Heart right ventricle (tissue), 16 donors: ENCODE results near the gene RNPEPL1. TPM values are rescaled to one million over a fixed set of nuclear protein-coding genes. Genes with fewer than 3 reads are reported as not detected.

Source experiments
- ATAC-seq, 8 donors: fragments of 200-7000 bp; cut with Tn5 transposase; one replicate each; pipeline ENCODE4 v1.9.1; 2020; ENCODE audit warnings: mild to moderate bottlenecking in 8 of 8, moderate library complexity in 8 of 8, moderate number of reproducible peaks in 1 of 8
- DNase-seq, 2 donors: peaks; one replicate each; pipeline ENCODE4 v3.0.0-alpha.2; 2020
- H3K27ac ChIP-seq, 10 donors: fragments of 200-600 bp; sonication (generic) in 2 of 10; one replicate each; pipeline versions ENCODE4 v1.5.0 to v1.8.0; 2020 to 2022; ENCODE audit warnings: mild to moderate bottlenecking in 3 of 10
- H3K27me3 ChIP-seq, 7 donors: fragments of 200-600 bp; one replicate each; pipeline ENCODE4 v1.8.0; 2021 to 2022; ENCODE audit warnings: mild to moderate bottlenecking in 2 of 7
- H3K36me3 ChIP-seq, 9 donors: fragments of 200-600 bp; sonication (generic) in 1 of 9; one replicate each; pipeline versions ENCODE4 v1.5.0 to v1.8.0; 2020 to 2022; ENCODE audit warnings: mild to moderate bottlenecking in 2 of 9
- H3K4me1 ChIP-seq, 9 donors: fragments of 200-600 bp; sonication (generic) in 1 of 9; one replicate each; pipeline versions ENCODE4 v1.5.0 to v1.8.0; 2020 to 2022; ENCODE audit warnings: mild to moderate bottlenecking in 4 of 9
- H3K4me3 ChIP-seq, 10 donors: fragments of 200-600 bp; sonication (generic) in 2 of 10; one replicate each; pipeline versions ENCODE4 v1.5.0 to v1.8.0; 2020 to 2022; ENCODE audit warnings: mild to moderate bottlenecking in 7 of 10, moderate library complexity in 2 of 10
- H3K9me3 ChIP-seq, 11 donors: fragments of 200-600 bp in 10 of 11; sonication (generic) in 2 of 11; one replicate each; pipeline versions ENCODE4 v1.5.0 to v1.8.0; 2013 to 2022; ENCODE audit warnings: mild to moderate bottlenecking in 2 of 11, control low read depth in 1 of 11, moderate library complexity in 1 of 11
- WGBS, 2 donors: extraction: QIAGEN DNeasy Blood & Tissue Kit; methylation state at CpG; one replicate each; pipeline ENCODE4 v1.1.7; 2013; ENCODE audit warnings: inconsistent platforms in 1 of 2; 5-methylcytosine and 5-hydroxymethylcytosine counted together
- intact Hi-C, 10 donors: fragments of 100-400 bp; cut with DNase I; formaldehyde crosslinking; loops; one replicate each; pipeline versions ENCODE4 v1.11.1 to v1.14.2; 2022
- polyA plus RNA-seq, 2 donors: library from polyadenylated mRNA; stranded (reverse); fragments of 200-250 nt; gene quantifications; one replicate each; pipeline ENCODE4 v1.2.3, GENCODE V29; 2013
- total RNA-seq, 10 donors: library from RNA; stranded (reverse); fragmentation: NEBNext Ultra II Directional in 3 of 10; extraction: Animal tissue kit (Norgen Biotek cat#: 25700) in 3 of 10; gene quantifications; one replicate each; pipeline versions ENCODE4 v1.2.1 to v1.2.4, GENCODE V29; 2021 to 2023
- TF ChIP-seq, protein P1 (sequence below), 9 donors: fragments of 200-600 bp; sonication (generic) in 2 of 9; IDR thresholded peaks; one replicate each; pipeline versions ENCODE4 v1.5.0 to v1.8.0; 2021 to 2022; ENCODE audit warnings: antibody characterized with exemption in 9 of 9, mild to moderate bottlenecking in 5 of 9, moderate library complexity in 1 of 9
- donor health status: Arrhythmogenic right ventricular cardiomyopathy.
- donor health status: ischemic (EF 13 %, LVEDD 7.1; RV severe dilation, severe dysfunction).
- donor health status: healthy with polysubstance abuse.
- donor health status: DM: no; HTN: yes; CAD: no.
- donor health status: DM: no; HTN: no; CAD: no.
- donor health status: ischemic (EF 25% LVEDD 6.9; RV normal size, moderate dysfunction).
- donor health status: ischemic (EF 25% LVEDD 5.7; RV mildly dilated, moderate dysfunction).
- donor health status: healthy.
- donor health status: DM: yes; HTN: yes; CAD: no.
- donor health status: Ischemic cardiomyopathy.
- donor health status: ischemic (EF 35%, LVEDD 5.7; RV mildly dilated, moderate dysfunction).
- donor health status: nonischemic (EF 11% LVEDD 7.7; RV severe dilation, severe dysfunction).
- donor health status: DM: yes; HTN: yes; CAD: no.
- donor health status: PGD.
- donor health status: ischemic (EF 29% LVEDD 5.4; RV normal size, mild dysfunction).
- donor health status: nonischemic (EF 23%, LVEDD 6.1; RV moderate dilation, normal function).

The RNPEPL1 gene
- total and polyA plus RNA-seq, 12 donors: 62.8 to 247 (median 75.2) TPM

DNA sequence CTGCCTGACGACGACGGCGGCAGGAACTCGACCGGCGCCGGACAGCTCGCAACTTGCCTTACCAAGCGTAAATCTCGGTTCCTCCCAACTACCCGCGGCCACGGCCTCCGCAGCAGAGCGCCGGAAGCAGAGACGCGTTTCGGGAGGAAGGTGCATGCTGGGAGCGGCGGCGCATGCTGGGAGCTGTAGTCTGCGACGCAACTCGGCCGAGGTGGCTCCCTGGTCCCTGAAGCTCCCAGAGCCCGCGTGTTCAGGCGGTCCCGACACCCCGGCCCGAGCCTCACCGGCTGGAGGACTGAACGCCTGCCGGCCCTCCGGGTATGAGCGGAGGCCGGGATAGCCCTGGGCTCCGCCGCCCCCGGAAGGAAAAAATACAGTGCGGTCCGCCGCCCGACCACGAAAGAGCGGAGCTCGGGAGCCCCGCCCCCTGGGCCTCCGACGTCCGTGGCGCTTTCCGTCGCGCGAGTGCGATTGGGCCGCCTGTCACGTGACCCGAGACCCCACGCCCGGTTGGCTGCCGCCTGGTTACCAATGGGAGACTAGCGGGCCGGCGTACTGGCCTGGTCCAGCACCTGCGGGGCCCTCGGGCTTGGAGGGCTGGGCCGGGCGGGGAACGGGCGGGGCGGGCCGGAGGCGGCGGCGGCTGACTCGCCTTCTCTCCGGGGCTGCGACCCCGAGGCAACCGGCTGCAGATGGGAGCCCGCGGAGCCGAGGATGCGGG, 18.1 kb downstream of the RNPEPL1 start, which contains the start of gene CAPN10:
TSS of gene CAPN10 (plus strand) at position 537 of the 721 bp plus-strand sequence. CDS start at position 715, 178 bp downstream.
- intact Hi-C loops: loop anchor here in 4 of 10 donors (1.0 to 10.0 kb wide), 4 partner anchors 18 to 248 kb away; partner anchors contain the start of gene RNPEPL1 (in 2 of the 4)
- ATAC-seq: peak; percentile 95 to 99 (median 98)
- Histone ChIP-seq H3K4me3 (peak within 1 kb of the TSS; percentile 70 to 98 (median 92)), H3K36me3 (peaks cover 0 to 30% (median 4%) of the 10 kb centered on the region in 9 donors), H3K4me1 (peaks cover 23 to 54% (median 40%) of the 10 kb centered on the region in 9 donors), H3K27me3 (no peaks in the 10 kb centered on the region), H3K9me3 (peaks cover 0 to 4% (median 0%) of the 10 kb centered on the region in 11 donors), H3K27ac (peak within 1 kb of the TSS; percentile 94 to 99 (median 96))
- TF ChIP-seq, protein P1, sequence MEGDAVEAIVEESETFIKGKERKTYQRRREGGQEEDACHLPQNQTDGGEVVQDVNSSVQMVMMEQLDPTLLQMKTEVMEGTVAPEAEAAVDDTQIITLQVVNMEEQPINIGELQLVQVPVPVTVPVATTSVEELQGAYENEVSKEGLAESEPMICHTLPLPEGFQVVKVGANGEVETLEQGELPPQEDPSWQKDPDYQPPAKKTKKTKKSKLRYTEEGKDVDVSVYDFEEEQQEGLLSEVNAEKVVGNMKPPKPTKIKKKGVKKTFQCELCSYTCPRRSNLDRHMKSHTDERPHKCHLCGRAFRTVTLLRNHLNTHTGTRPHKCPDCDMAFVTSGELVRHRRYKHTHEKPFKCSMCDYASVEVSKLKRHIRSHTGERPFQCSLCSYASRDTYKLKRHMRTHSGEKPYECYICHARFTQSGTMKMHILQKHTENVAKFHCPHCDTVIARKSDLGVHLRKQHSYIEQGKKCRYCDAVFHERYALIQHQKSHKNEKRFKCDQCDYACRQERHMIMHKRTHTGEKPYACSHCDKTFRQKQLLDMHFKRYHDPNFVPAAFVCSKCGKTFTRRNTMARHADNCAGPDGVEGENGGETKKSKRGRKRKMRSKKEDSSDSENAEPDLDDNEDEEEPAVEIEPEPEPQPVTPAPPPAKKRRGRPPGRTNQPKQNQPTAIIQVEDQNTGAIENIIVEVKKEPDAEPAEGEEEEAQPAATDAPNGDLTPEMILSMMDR (IDR thresholded peaks at IDR 0.05): no peak
- DNase-seq: peak; percentile 98
- WGBS, 2 donors: 0% methylated on average over 85 to 88 of the region's 88 CpGs

GRCh38 chr2:240586919-240587800, 18.9 kb downstream of the RNPEPL1 start:
- DNase-seq (peak in 1 of 2 donors; percentile 6), ATAC-seq (peak in 4 of 8 donors; percentile 2 to 32 (median 10))
- peak overlapping the region in 9 of 10 donors; percentile 94 to 99 (median 96) for H3K27ac ChIP-seq
- TF ChIP-seq, protein P1 (IDR thresholded peaks at IDR 0.05): no peak
- H3K27me3 ChIP-seq: no peaks in the 10 kb centered on the region
- H3K4me1 ChIP-seq: peaks cover 23 to 54% (median 40%) of the 10 kb centered on the region in 9 donors
- WGBS, 2 donors: 1 to 3% methylated on average over 61 to 62 of the region's 62 CpGs
- intact Hi-C loops: loop anchor here in 4 of 10 donors (1.0 to 10.0 kb wide), 4 partner anchors 18 to 248 kb away; partner anchors contain the start of gene RNPEPL1 (in 2 of the 4)
- peak overlapping the region; percentile 70 to 98 (median 92) for H3K4me3 ChIP-seq
- peaks cover 0 to 38% (median 4%) of the 10 kb centered on the region in 9 donors for H3K36me3 ChIP-seq
- H3K9me3 ChIP-seq: no peaks in the 10 kb centered on the region

GRCh38 chr2:240588006-240588655, 19.8 kb downstream of the RNPEPL1 start:
- Histone ChIP-seq H3K4me3 (peak overlapping the region in 8 of 10 donors; percentile 70 to 98 (median 92)), H3K27me3 (no peaks in the 10 kb centered on the region), H3K4me1 (peaks cover 23 to 59% (median 42%) of the 10 kb centered on the region in 9 donors), H3K36me3 (peaks cover 0 to 41% (median 4%) of the 10 kb centered on the region in 9 donors), H3K27ac (no peak overlapping the region), H3K9me3 (no peaks in the 10 kb centered on the region)
- WGBS, 2 donors: 79 to 85% methylated on average over 10 of the region's 10 CpGs
- no peak for ATAC-seq
- TF ChIP-seq, protein P1 (IDR thresholded peaks at IDR 0.05): no peak
- peak in 1 of 2 donors; percentile 3 for DNase-seq
- intact Hi-C loops: loop anchor here in 1 of 10 donors (10.0 kb wide), 1 partner anchor 247 kb away; no protein-coding TSS in a partner anchor
